ENCODE results near the gene ANKRD13D.

DNA sequence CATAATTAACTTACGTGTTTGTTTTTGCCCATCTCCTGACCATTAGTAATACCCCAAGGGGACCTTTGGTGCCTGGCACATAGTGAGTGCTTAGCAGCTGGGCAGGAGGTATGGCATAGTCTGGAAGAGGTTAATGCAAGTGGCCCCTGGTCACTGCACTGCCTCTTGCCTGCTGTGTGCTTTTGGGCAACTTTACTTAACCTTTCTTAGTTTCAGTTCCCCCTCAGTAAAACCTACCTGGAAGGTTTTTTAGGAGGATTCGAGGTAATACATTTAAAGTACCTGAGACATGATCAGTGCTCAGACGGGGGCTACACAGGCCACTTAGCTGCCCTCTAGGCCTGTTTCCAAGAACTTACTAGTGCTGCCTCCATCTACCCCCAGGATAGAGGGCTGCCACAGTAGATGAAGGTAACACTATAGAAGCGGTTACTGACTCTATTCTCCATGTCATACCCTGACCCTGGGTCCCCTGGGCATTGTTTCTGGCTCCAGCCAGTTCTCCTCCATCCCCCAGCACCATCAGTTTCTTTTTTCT is 60.9 kb downstream of the ANKRD13D start:
- TF ChIP-seq, protein P1, sequence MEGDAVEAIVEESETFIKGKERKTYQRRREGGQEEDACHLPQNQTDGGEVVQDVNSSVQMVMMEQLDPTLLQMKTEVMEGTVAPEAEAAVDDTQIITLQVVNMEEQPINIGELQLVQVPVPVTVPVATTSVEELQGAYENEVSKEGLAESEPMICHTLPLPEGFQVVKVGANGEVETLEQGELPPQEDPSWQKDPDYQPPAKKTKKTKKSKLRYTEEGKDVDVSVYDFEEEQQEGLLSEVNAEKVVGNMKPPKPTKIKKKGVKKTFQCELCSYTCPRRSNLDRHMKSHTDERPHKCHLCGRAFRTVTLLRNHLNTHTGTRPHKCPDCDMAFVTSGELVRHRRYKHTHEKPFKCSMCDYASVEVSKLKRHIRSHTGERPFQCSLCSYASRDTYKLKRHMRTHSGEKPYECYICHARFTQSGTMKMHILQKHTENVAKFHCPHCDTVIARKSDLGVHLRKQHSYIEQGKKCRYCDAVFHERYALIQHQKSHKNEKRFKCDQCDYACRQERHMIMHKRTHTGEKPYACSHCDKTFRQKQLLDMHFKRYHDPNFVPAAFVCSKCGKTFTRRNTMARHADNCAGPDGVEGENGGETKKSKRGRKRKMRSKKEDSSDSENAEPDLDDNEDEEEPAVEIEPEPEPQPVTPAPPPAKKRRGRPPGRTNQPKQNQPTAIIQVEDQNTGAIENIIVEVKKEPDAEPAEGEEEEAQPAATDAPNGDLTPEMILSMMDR (IDR thresholded peaks at IDR 0.05), result no peak
- no peak for TF ChIP-seq ZFX (IDR thresholded peaks at IDR 0.05; ENCODE audit: borderline replicate concordance)
